Activated CD8-positive, alpha-beta memory T cell treated with anti-CD3 and anti-CD28 coated beads, Interleukin-2, amount 50 U/mL, for 24 hours (primary cell): ENCODE results near the gene PDE6B.

Source experiments
- DNase-seq: peaks from one replicate; pipeline ENCODE4 v3.0.0-alpha.2; 2020; ENCODE audit errors: extremely low read depth

The PDE6B gene

GRCh38 chr4:600850-601515 is 24.4 kb upstream of the PDE6B start:
- peak; percentile 9 for DNase-seq

DNA sequence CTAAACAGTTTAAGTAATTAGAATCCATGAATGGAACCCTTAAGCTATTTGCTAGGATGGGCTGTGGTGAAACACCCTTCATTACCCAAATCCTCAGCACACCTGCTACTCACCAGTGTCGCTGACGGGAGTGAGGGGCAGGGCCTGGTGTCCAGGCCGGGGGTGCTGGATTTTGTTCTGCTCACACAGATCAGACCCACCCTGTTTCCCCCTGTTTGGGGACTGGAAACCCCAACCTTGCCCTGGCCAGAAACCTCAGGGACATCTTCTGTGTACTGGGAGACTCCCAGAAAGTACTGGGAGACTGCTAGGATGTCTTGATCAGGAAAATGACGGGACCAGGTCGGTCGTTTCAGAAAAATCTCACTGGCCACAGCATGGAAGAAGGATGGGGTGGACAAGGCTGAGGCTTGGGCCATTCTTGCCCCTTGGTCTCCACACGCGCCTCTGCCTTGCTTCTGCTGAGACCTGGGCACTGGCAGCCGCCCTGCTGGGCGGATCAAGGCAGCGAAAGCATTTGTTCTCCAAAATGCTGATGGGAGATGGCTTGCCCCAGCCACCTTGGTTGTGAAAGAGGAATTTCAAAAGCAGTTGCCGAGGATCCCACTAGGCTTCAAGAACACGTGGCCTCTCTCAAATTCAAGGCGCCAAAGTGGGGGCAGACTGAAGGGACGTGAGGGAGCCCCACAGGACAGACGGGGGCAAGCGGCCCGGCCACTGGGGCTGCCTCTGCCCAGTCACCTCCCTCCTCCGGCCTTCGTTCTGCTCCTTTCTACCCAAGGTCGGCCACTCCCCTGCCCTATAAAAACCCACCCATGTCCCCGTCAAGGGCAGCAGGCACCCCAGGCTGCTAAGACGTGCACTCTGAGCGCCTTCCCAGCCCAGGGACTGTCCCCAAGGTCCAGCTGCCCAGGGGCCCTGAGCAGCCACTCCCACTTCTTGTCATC is 23.5 kb upstream of the PDE6B start:
- DNase-seq, result no peak

GRCh38 chr4:602559-602942 is 22.8 kb upstream of the PDE6B start:
- DNase-seq, result peak; percentile 24

- DNase-seq, result no peak
Measured at GRCh38 chr4:604131-604530, 21.2 kb upstream of the PDE6B start.

DNA sequence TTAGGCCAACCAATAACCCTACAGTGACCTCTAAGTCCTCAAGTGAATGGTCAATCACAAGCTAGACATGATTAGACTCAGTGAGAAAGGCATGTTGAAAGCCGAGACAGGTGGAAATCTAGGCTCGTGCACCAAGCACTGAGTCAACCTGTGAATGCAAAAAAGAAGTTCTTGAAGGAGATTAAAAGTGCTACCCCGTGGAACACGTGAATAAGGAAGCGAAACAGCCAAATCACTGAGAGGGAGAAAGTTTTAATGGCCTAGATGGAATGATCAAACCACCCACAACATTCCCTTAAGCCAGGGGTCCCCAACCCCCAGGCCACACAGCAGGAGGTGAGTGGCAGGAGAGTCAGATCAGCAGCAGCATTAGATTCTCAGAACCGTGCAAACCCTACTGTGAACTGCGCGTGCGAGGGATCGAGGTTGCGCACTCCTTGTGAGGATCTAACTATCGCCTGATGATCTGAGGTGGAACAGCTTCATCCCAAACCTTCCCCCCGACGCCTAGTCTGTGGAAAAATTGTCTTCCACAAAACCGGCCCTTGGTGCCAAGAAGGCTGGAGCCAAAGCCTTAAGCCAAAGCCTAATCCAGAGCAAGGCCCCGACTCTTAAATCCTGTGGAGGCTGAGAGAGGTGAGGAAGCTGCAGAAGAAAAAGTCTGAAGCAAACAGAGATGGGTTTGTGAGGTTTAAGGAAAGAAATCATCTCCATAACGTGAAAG is 19.5 kb upstream of the PDE6B start:
- no peak for DNase-seq

DNA sequence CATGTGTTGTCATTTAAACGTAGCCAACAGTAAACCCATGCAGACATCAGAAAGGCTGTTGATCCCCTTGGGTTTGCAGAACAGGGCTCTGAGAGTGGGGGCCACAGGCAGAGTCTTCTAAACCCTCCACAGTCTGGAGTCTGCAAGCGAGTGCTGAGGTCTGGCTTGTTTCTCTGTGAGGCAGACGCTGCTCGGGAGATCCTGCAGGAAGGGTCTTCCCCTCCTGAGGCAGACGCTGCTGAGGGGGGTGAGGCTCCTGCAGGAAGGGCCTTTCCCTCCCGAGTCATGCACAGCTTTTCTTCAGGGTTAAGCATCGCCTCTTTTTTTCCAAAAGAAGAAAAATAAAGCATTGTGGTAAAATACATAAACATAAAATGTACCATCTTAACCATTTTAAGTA is 17.1 kb upstream of the PDE6B start:
- no peak for DNase-seq

- DNase-seq, result no peak
Measured at GRCh38 chr4:609400-610050, 15.8 kb upstream of the PDE6B start.

- DNase-seq, result no peak
Measured at GRCh38 chr4:610411-611261, 14.7 kb upstream of the PDE6B start.

- no peak for DNase-seq
Measured at GRCh38 chr4:612052-612748, 13.2 kb upstream of the PDE6B start.

DNA sequence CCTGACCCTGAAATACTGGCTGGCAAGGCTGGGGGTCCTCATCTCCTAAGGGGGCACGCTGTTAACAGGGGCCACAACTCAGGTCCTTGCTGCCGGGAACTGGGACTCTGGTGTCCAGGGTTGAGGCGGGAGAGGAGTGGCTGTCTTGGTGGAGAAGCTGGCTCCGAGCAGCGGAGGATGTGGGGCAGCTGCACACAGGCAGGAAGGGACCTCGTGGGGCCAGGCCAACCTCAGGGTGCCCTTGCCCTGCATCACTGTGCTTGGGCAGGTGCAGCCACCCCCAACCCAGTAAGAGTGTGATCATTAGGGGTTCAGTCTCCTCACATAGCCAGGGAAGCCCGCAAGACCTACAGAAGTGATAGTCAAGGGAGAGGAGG is 12.6 kb upstream of the PDE6B start:
- DNase-seq, result no peak

DNA sequence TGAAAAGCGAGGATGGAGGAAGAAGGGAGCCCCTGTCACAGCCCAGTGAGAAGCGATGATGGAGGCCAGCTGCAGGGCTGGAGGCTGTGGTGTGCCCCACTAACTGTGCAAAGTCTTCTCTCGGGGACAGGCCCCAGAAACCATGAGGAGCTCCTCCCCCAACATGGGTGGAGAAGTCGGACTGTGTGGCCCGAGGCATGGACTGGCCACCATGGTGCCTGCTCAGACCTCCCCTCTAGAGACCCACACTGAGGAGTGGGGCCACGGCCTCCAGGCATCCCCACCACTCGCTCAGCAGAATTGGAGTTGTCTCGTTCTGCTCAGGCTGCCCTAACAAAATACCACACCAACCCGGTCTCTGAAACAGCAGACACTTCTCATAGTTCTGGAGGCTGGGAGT is 12.2 kb upstream of the PDE6B start:
- no peak for DNase-seq

- DNase-seq, result no peak
Measured at GRCh38 chr4:616091-616490, 9.3 kb upstream of the PDE6B start.

- DNase-seq, result no peak
Measured at GRCh38 chr4:616911-617643, 8.3 kb upstream of the PDE6B start.

- DNase-seq, result no peak
Measured at GRCh38 chr4:617644-618641, 7.4 kb upstream of the PDE6B start.

DNA sequence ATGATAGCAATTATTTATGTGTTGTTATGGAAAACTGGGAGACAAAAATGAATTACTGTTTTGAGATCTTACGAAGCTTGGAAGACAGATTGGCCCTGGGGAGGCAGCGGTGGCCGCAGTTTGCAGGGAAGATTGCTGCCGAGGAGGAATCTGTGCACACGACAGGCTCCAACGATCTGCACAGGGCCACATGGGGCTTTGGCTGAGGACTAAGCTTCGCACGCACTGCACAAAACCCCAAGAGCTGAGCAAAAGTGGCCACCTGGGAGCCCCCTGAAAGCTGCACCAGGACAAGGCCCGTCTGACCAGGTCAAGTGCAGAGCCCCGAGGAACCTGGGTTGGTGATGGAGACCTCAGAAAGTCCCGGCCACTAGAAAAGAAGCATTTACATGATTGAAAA is 5.2 kb upstream of the PDE6B start:
- DNase-seq, result no peak

DNA sequence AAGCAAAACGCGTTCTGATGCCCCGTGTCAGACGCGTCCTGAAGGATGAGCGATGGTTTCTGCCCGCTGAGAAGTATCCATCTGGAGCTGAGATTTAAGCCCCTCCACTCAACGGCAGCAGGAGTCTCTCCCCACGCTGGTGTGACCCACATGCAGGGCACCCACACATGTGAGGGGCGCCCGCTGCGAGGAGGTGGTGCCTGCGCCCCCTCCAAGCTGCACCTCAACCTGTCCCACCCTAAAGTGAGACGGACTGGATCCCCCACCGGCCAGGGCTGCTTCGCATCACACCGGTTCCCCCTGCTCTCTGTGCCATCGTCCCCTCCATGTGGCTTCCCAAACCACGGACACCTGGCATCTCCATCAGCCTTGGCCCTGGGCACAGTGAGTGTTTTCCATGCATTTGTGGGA is 4.5 kb upstream of the PDE6B start:
- DNase-seq, result no peak

GRCh38 chr4:621296-622070 is 3.9 kb upstream of the PDE6B start:
- DNase-seq, result no peak
